ENCODE measurements around the gene KISS1R.
"Not testable (repeated sequence)": the region's sequence is repeated elsewhere in the genome, so short reads cannot be mapped to it uniquely, and the experiment has no call there.

Gene KISS1R

GRCh38 chr19:917323-918151 lies at the start of gene KISS1R:
TSS of gene KISS1R (plus strand) at chr19:917333. CDS start at chr19:917503, 170 bp downstream.
- FAIRE-seq: no peak

GRCh38 chr19:867855-868457 lies 49.2 kb upstream of the KISS1R start:
- FAIRE-seq: no peak
- no peak for DNase-seq (ENCODE audit: extremely low spot score, insufficient read length, low read depth)

More at GRCh38 chr19:917323-918151, at the start of gene KISS1R:
- no peak for DNase-seq (ENCODE audit: extremely low spot score, insufficient read length, low read depth)

GRCh38 chr19:868458-869244 lies 48.5 kb upstream of the KISS1R start:
- no peak for FAIRE-seq
- no peak for DNase-seq (ENCODE audit: extremely low spot score, insufficient read length, low read depth)

GRCh38 chr19:869245-870177 lies 47.6 kb upstream of the KISS1R start:
- DNase-seq (ENCODE audit: extremely low spot score, insufficient read length, low read depth) (no peak), FAIRE-seq (no peak)

- FAIRE-seq: no peak
- no peak for DNase-seq (ENCODE audit: extremely low spot score, insufficient read length, low read depth)
Measured at GRCh38 chr19:870314-870713, 46.8 kb upstream of the KISS1R start.

DNA sequence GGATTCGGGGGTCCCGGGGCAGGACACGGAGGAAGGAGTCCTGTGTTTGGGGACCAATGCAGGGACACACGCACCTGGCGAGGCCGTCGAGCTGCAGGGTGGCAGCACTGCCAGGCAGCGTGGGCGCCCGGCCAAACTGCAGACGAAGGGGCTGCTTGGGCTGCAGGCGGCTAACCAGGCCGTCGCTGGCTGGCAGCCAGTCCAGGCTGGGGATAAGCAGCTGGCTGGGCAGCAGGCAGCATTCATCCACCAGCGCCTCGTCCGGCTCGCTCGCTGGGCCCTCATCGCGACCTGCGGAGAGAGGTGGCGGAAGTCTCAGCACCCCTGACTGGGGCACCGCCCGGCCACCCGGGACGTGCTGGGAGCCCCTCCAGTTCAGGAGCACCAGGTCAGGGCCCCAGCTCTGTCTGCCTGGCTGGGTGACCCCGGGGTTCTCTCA lies 46.2 kb upstream of the KISS1R start:
- DNase-seq (ENCODE audit: extremely low spot score, insufficient read length, low read depth) (no peak), FAIRE-seq (no peak)

- FAIRE-seq: no peak
- DNase-seq (ENCODE audit: extremely low spot score, insufficient read length, low read depth): no peak
Measured at GRCh38 chr19:871446-872265, 45.5 kb upstream of the KISS1R start.

GRCh38 chr19:872266-872951 lies 44.7 kb upstream of the KISS1R start:
- peak; percentile 88 for FAIRE-seq
- peak; percentile 67 for DNase-seq (ENCODE audit: extremely low spot score, insufficient read length, low read depth)

GRCh38 chr19:873084-873483 lies 44.0 kb upstream of the KISS1R start:
- FAIRE-seq (no peak), DNase-seq (ENCODE audit: extremely low spot score, insufficient read length, low read depth) (peak; percentile 58)

GRCh38 chr19:873561-874041 lies 43.5 kb upstream of the KISS1R start:
- FAIRE-seq: no peak

GRCh38 chr19:875265-875879 lies 41.8 kb upstream of the KISS1R start:
- no peak for DNase-seq (ENCODE audit: extremely low spot score, insufficient read length, low read depth)
- FAIRE-seq: no peak

More at GRCh38 chr19:873561-874041, 43.5 kb upstream of the KISS1R start:
- no peak for DNase-seq (ENCODE audit: extremely low spot score, insufficient read length, low read depth)

- no peak for FAIRE-seq
- no peak for DNase-seq (ENCODE audit: extremely low spot score, insufficient read length, low read depth)
Measured at GRCh38 chr19:876089-876488, 41.0 kb upstream of the KISS1R start.

DNA sequence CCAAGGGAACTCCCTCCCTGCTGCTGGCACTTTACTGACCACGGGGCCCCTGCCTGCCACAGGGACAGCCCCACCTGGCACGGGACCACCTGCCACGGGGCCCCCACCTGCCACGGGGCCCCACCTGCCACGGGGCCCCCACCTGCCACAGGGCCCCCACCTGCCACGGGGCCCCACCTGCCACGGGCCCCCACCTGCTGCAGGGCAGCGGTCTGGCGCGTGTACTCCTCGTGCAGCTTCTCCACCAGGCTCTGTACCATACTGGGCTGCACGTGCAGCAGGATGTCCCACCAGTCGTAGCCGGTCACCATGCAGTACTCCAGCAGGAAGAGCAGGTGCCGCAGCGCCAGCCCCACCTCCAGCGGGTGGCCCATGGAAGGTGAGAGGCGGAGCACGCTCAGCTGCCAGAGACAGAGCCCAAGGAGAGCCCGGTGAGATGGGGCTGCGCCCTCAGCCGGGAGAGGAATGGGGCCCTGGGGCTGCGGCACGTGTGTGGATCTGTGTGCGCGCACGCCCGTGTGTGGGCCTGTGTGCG lies 40.3 kb upstream of the KISS1R start:
- DNase-seq (ENCODE audit: extremely low spot score, insufficient read length, low read depth) (no peak), FAIRE-seq (no peak)

GRCh38 chr19:877992-878660 lies 39.0 kb upstream of the KISS1R start:
- DNase-seq (ENCODE audit: extremely low spot score, insufficient read length, low read depth); FAIRE-seq: not testable (repeated sequence)

DNA sequence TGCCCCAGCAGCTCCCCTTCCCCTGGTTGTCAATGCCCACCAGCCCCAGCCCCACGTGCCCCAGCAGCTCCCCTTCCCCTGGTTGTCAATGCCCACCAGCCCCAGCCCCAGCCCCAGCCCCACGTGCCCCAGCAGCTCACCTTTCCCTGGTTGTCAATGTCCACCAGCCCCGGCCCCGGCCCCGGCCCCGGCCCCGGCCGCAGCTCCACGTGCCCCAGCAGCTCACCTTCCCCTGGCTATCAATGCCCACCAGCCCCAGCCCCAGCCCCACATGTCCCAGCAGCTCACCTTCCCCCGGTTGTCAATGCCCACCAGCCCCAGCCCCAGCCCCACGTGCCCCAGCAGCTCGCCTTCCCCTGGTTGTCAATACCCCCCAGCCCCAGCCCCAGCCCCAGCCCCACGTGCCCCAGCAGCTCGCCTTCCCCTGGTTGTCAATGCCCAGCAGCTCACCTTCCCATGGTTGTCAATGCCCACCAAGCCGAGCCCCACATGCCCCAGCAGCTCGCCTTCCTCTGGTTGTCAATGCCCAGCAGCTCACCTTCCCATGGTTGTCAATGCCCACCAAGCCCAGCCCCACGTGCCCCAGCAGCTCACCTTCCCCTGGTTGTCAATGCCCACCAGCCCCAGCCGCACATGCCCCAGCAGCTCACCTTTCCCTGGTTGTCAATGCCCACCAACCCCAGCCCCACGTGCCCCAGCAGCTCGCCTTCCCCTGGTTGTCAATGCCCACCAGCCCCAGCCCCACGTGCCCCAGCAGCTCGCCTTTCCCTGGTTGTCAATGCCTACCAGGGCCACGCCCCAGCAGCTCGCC lies 38.2 kb upstream of the KISS1R start:
- FAIRE-seq; DNase-seq (ENCODE audit: extremely low spot score, insufficient read length, low read depth): not testable (repeated sequence)

Measured in GM18507 (cell line).